ACHN (cell line): Measurements from ENCODE around the gene CMC1.

Source experiments
- DNase-seq: peaks from one replicate; pipeline ENCODE4 v3.0.0-alpha.2; 2015
- in situ Hi-C: cut with HindIII; loops from 2 replicates; pipeline ENCODE4 v1.10.0; 2017; ENCODE audit warnings: low sequenced_read_pairs, low pct_ligation_motif_present, low pct_unique_long_range_greater_than_20kb

The CMC1 gene

GRCh38 chr3:28337230-28337629, 95.8 kb downstream of the CMC1 start:
- DNase-seq = no peak
- in situ Hi-C loops = no loop called here

- DNase-seq = no peak
- in situ Hi-C loops = no loop called here
Measured at GRCh38 chr3:28343144-28343543, 101.7 kb downstream of the CMC1 start.

- in situ Hi-C loops = no loop called here
- no peak for DNase-seq
Measured at GRCh38 chr3:28345690-28346089, 104.3 kb downstream of the CMC1 start.

GRCh38 chr3:28347374-28348264, 106.2 kb downstream of the CMC1 start:
- peak; percentile 3 for DNase-seq
- in situ Hi-C loops = no loop called here

GRCh38 chr3:28348265-28348628, 106.8 kb downstream of the CMC1 start:
- in situ Hi-C loops = no loop called here
- no peak for DNase-seq

- DNase-seq = peak; percentile 93
- in situ Hi-C loops = no loop called here
Measured at GRCh38 chr3:28348629-28349468, 107.4 kb downstream of the CMC1 start, which contains the start of the genes AZI2 and ZCWPW2. Gene AZI2, minus strand, starts transcription at chr3:28348824. Its CDS starts 8,207 bp downstream, at chr3:28340617. Gene ZCWPW2, plus strand, starts transcription at chr3:28348721. Its CDS starts 64,348 bp downstream, at chr3:28413069.

- DNase-seq = no peak
- in situ Hi-C loops = no loop called here
Measured at GRCh38 chr3:28349469-28350000, 108.1 kb downstream of the CMC1 start.
